SK-N-SH (cell line): ENCODE results near the gene SRSF10. TPM values are rescaled to one million over a fixed set of nuclear protein-coding genes. Genes with fewer than 3 reads are reported as not detected.

Experiments used
- CTCF ChIA-PET: fragments of 300-600, 350-600 bp; formaldehyde crosslinking; extraction: SDS; loops from one replicate; lab custom pipeline; 2021; lab: Yijun Ruan, JAX
- POLR2A ChIA-PET: fragments of 350-600 bp; sonication (Branson Sonifier 250); formaldehyde crosslinking; extraction: SDS; loops from one replicate; lab custom pipeline; 2020; ENCODE audit warnings: antibody characterized with exemption, inconsistent platforms; lab: Yijun Ruan, JAX
- DNase-seq: peaks from one replicate; pipeline ENCODE4 v3.0.0; 2012
- H2AFZ ChIP-seq: fragments of 200-600 bp; sonication (generic); 2 replicates; pipeline ENCODE4 v1.8.1; 2016; ENCODE audit warnings: antibody characterized with exemption, mild to moderate bottlenecking, low read depth
- H3F3A ChIP-seq: fragments of 200-600 bp; sonication (generic); replicated peaks from 2 replicates; pipeline ENCODE3; 2016; ENCODE audit warnings: antibody characterized with exemption, mild to moderate bottlenecking; ENCODE audit not compliant: insufficient read depth
- H3K27ac ChIP-seq, 2 experiments: fragments of 200-500 bp in 1 of 2; fragments of 200-600 bp in 1 of 2; sonication (Bioruptor generic) in 1 of 2; sonication (generic), shearing (Covaris generic) in 1 of 2; 2 replicates each; pipeline versions ENCODE4 v1.5.1 to v1.6.1; 2014 to 2016; ENCODE audit warnings: low read depth in 2 of 2, inconsistent platforms in 1 of 2, low read length in 1 of 2, mild to moderate bottlenecking in 1 of 2, mixed read lengths in 1 of 2
- H3K27me3 ChIP-seq: fragments of 200-600 bp; sonication (generic), shearing (Covaris generic); 2 replicates; pipeline ENCODE4 v1.6.1; 2016; ENCODE audit warnings: mixed run types; ENCODE audit not compliant: insufficient read depth
- H3K36me3 ChIP-seq, 2 experiments: fragments of 200-500 bp in 1 of 2; fragments of 200-600 bp in 1 of 2; sonication (Bioruptor generic) in 1 of 2; sonication (generic) in 1 of 2; replicated peaks in 1 of 2; 2 replicates each; pipeline versions ENCODE3 to v1.5.1; 2014 to 2016; ENCODE audit warnings: low read length in 1 of 2, mild to moderate bottlenecking in 1 of 2; ENCODE audit not compliant: insufficient read depth in 2 of 2, control insufficient read depth in 1 of 2
- H3K4me1 ChIP-seq, 2 experiments: fragments of 200-500 bp in 1 of 2; fragments of 200-600 bp in 1 of 2; sonication (Bioruptor generic) in 1 of 2; sonication (generic), shearing (Covaris generic) in 1 of 2; 2 replicates each; pipeline versions ENCODE4 v1.5.1 to v1.6.1; 2014 to 2016; ENCODE audit warnings: low read depth in 1 of 2, low read length in 1 of 2, mixed run types in 1 of 2; ENCODE audit not compliant: insufficient read depth in 2 of 2, control insufficient read depth in 1 of 2
- H3K4me2 ChIP-seq: fragments of 200-600 bp; sonication (generic), shearing (Covaris generic); 2 replicates; pipeline ENCODE4 v1.6.1; 2017; ENCODE audit warnings: mixed run types
- H3K4me3 ChIP-seq, 2 experiments: fragments of 200-500 bp in 1 of 2; fragments of 200-600 bp in 1 of 2; sonication (Bioruptor generic) in 1 of 2; sonication (generic), shearing (Covaris generic) in 1 of 2; 2 replicates each; pipeline versions ENCODE4 v1.5.1 to v1.8.1; 2014 to 2016; ENCODE audit warnings: low read depth in 2 of 2, inconsistent platforms in 1 of 2, low read length in 1 of 2, mild to moderate bottlenecking in 1 of 2, mixed read lengths in 1 of 2, moderate library complexity in 1 of 2
- H3K79me2 ChIP-seq: fragments of 200-600 bp; sonication (generic); 2 replicates; pipeline ENCODE4 v1.8.1; 2017; ENCODE audit warnings: mild to moderate bottlenecking; ENCODE audit not compliant: insufficient read depth
- H3K9ac ChIP-seq: fragments of 200-600 bp; sonication (generic); 2 replicates; pipeline ENCODE4 v1.6.1; 2017; ENCODE audit warnings: mixed run types
- H3K9me2 ChIP-seq: fragments of 200-600 bp; sonication (generic); 2 replicates; pipeline ENCODE4 v1.6.1; 2017; ENCODE audit warnings: mixed run types
- H3K9me3 ChIP-seq: fragments of 200-600 bp; sonication (generic); 2 replicates; pipeline ENCODE4 v1.6.1; 2017; ENCODE audit warnings: mixed run types, mild to moderate bottlenecking, moderate library complexity
- H4K20me1 ChIP-seq: fragments of 200-600 bp; sonication (generic); 2 replicates; pipeline ENCODE4 v1.6.1; 2017; ENCODE audit warnings: mild to moderate bottlenecking, mixed run types; ENCODE audit not compliant: insufficient read depth
- CHD2 ChIP-seq: fragments of 150-350 bp; IDR thresholded peaks from 2 replicates; pipeline ENCODE4 v1.6.1; 2018; ENCODE audit warnings: low read length; ENCODE audit not compliant: partially characterized antibody
- FOXJ3 ChIP-seq: sonication (generic); formaldehyde crosslinking; IDR thresholded peaks from 2 replicates; pipeline ENCODE4 v1.5.1; 2020; ENCODE audit warnings: mild to moderate bottlenecking, missing genetic modification reagents
- FOXM1 ChIP-seq: IDR thresholded peaks from 2 replicates; pipeline ENCODE4 v1.4.0; 2012; ENCODE audit warnings: low read depth, mild to moderate bottlenecking
- GABPA ChIP-seq: IDR thresholded peaks from 2 replicates; pipeline ENCODE4 v1.4.0; 2012; ENCODE audit warnings: low read depth, mild to moderate bottlenecking
- JUND ChIP-seq: IDR thresholded peaks from 2 replicates; pipeline ENCODE4 v1.4.0; 2012
- MXI1 ChIP-seq: IDR thresholded peaks from 2 replicates; pipeline ENCODE4 v1.6.1; 2012; ENCODE audit warnings: mild to moderate bottlenecking, low read depth, low read length, improper control_type of control experiment
- RCOR1 ChIP-seq: fragments of 150-350 bp; IDR thresholded peaks from 2 replicates; pipeline ENCODE4 v1.6.1; 2017; ENCODE audit warnings: antibody characterized with exemption, low read length
- SIN3A ChIP-seq: IDR thresholded peaks from 2 replicates; pipeline ENCODE4 v1.6.1; 2012; ENCODE audit warnings: low read depth, mild to moderate bottlenecking, low read length, moderate library complexity, borderline replicate concordance
- SMC3 ChIP-seq: IDR thresholded peaks from 2 replicates; pipeline ENCODE4 v1.6.1; 2012; ENCODE audit warnings: low read depth, low read length, improper control_type of control experiment
- TAF1 ChIP-seq: IDR thresholded peaks from 2 replicates; pipeline ENCODE4 v1.6.1; 2012; ENCODE audit warnings: low read depth, mild to moderate bottlenecking, low read length, moderate library complexity, borderline replicate concordance
- YY1 ChIP-seq: IDR thresholded peaks from 2 replicates; pipeline ENCODE4 v1.4.0; 2012; ENCODE audit warnings: low read depth, mild to moderate bottlenecking
- WGBS: methylation state at CpG from one replicate; pipeline ENCODE4 v1.1.6; 2017; ENCODE audit warnings: low lambda C conversion rate; 5-methylcytosine and 5-hydroxymethylcytosine counted together
- polyA plus RNA-seq, 3 experiments: library from polyadenylated mRNA; depleted of rRNA; stranded (reverse); fragments of >200 nt; gene quantifications; 2 replicates each; pipeline ENCODE4 v1.2.3, GENCODE V29; 2012
- TF ChIP-seq, protein P1 (sequence below): IDR thresholded peaks from 2 replicates; pipeline ENCODE4; 2012
- TF ChIP-seq, protein P2 (sequence below): fragments of 150-350 bp; IDR thresholded peaks from 2 replicates; pipeline ENCODE4 v1.6.1; 2017; ENCODE audit warnings: antibody characterized with exemption, low read length, low read depth, borderline replicate concordance
- TF ChIP-seq, protein P3 (sequence below): fragments of 200-600 bp; sonication (generic); IDR thresholded peaks from 2 replicates; pipeline ENCODE4 v1.6.1; 2017; ENCODE audit warnings: antibody characterized with exemption, mild to moderate bottlenecking, moderate library complexity
- TF ChIP-seq, protein P4 (sequence below): IDR thresholded peaks from 2 replicates; pipeline ENCODE4 v1.4.0; 2012; ENCODE audit warnings: low read depth, borderline replicate concordance

Gene SRSF10
- polyA plus RNA-seq, 1 of the 3 experiments (the other 2 are of a cell fraction): 79.8 TPM

DNA sequence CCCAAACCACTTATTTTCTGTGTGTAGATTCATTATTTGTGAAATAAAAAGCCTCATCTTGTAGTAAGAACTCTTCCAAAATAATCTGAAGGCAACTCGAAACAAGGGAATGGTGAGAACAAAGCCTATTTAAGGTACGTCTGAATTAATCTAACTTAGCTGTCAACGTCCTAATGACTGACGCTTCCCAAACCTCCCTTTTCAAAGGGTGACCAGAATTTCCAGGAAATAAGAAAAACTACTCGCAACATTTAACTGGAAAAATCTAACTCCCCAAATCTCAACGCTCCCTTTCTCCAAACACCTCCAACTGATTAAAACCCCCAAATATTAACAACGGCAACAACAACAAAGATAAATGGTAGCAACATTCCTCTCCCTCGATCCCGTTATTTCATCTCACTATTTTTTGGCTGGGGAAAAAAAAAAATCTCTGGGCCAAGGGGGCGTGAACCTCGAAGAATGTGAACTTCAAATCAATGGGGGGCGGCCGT, 693 bp downstream of the SRSF10 start:
- H3K79me2 ChIP-seq: peaks cover 57% of the 10 kb centered on the region
- no peaks in the 10 kb centered on the region for H3K9me2 ChIP-seq
- H3K4me3 ChIP-seq: peak overlapping the region; percentile 74 to 90
- DNase-seq: no peak
- CTCF ChIA-PET: interaction anchor here (0.9 to 1.0 kb wide), 2 partner anchors 11 to 208 kb away, joined by 3 read pairs; no protein-coding TSS in a partner anchor
- peaks cover 15 to 19% of the 10 kb centered on the region in 2 experiments; a peak in 3 of 4 replicates for H3K4me1 ChIP-seq
- H3F3A ChIP-seq: peaks cover 16% of the 10 kb centered on the region
- POLR2A ChIA-PET: interaction anchor here (2.1 kb wide), 1 partner anchor 20 kb away, joined by 7 read pairs; the partner anchor contains the start of gene PNRC2
- no peaks in the 10 kb centered on the region; the same call in 1 of the 2 replicates for H3K9me3 ChIP-seq
- 1% methylated on average over 13 of the region's 13 CpGs for WGBS
- H2AFZ ChIP-seq: no peak overlapping the region
- peaks cover 33 to 39% of the 10 kb centered on the region in 2 experiments for H3K36me3 ChIP-seq
- H3K4me2 ChIP-seq: peak overlapping the region; percentile 81
- H4K20me1 ChIP-seq: peaks cover 50% of the 10 kb centered on the region
- peak overlapping the region; percentile 83 to 97 for H3K27ac ChIP-seq
- H3K9ac ChIP-seq: peak overlapping the region; percentile 99
- H3K27me3 ChIP-seq: no peaks in the 10 kb centered on the region
- no peak for TF ChIP-seq TAF1
- TF ChIP-seq, protein P1, sequence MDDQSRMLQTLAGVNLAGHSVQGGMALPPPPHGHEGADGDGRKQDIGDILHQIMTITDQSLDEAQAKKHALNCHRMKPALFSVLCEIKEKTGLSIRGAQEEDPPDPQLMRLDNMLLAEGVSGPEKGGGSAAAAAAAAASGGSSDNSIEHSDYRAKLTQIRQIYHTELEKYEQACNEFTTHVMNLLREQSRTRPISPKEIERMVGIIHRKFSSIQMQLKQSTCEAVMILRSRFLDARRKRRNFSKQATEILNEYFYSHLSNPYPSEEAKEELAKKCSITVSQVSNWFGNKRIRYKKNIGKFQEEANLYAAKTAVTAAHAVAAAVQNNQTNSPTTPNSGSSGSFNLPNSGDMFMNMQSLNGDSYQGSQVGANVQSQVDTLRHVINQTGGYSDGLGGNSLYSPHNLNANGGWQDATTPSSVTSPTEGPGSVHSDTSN: peak; percentile 55

DNA sequence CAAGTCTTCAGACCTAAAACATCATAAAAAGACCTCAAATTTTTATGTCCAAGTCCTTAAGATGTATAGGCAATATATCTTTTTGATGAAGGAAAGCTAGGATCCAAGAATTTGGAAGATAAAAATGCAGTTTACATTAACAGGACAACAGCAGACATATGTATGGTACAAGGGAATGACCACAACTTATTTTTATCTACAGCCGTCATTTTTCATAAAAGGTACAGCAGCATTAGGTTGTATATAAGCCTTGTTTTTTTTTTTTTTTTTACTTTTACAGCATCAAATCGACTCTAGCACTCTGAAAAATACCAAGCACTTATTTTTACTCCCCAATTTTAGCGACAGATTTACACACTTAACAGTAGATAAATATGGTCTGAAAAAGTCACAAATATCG, 1.3 kb downstream of the SRSF10 start:
- Histone ChIP-seq H3K27ac (peak overlapping the region in 1 of 2 experiments; percentile 97), H3K9ac (peak overlapping the region; percentile 99), H3K9me3 (no peaks in the 10 kb centered on the region; the same call in 1 of the 2 replicates), H3F3A (peaks cover 13% of the 10 kb centered on the region), H3K27me3 (no peaks in the 10 kb centered on the region), H4K20me1 (peaks cover 56% of the 10 kb centered on the region), H3K79me2 (peaks cover 63% of the 10 kb centered on the region), H3K4me3 (peak overlapping the region; percentile 74 to 90), H3K9me2 (no peaks in the 10 kb centered on the region), H3K4me1 (peaks cover 14 to 15% of the 10 kb centered on the region in 2 experiments; a peak in 3 of 4 replicates), H3K4me2 (peak overlapping the region; percentile 81), H2AFZ (no peak overlapping the region), H3K36me3 (peaks cover 33 to 45% of the 10 kb centered on the region in 2 experiments)
- CTCF ChIA-PET: no interaction called here
- POLR2A ChIA-PET: interaction anchor here (2.1 kb wide), 1 partner anchor 20 kb away, joined by 7 read pairs; the partner anchor contains the start of gene PNRC2
- 2% methylated on average over 4 of the region's 4 CpGs for WGBS
- DNase-seq: no peak
- TF ChIP-seq SIN3A (no peak), CHD2 (no peak), GABPA (no peak), JUND (no peak), SMC3 (no peak), YY1 (no peak), FOXJ3 (CRISPR knock-in tag) (no peak), RCOR1 (no peak), FOXM1 (no peak), MXI1 (no peak)
- TF ChIP-seq, protein P1: no peak
- TF ChIP-seq, protein P2, sequence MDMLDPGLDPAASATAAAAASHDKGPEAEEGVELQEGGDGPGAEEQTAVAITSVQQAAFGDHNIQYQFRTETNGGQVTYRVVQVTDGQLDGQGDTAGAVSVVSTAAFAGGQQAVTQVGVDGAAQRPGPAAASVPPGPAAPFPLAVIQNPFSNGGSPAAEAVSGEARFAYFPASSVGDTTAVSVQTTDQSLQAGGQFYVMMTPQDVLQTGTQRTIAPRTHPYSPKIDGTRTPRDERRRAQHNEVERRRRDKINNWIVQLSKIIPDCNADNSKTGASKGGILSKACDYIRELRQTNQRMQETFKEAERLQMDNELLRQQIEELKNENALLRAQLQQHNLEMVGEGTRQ: no peak
- TF ChIP-seq, protein P3, sequence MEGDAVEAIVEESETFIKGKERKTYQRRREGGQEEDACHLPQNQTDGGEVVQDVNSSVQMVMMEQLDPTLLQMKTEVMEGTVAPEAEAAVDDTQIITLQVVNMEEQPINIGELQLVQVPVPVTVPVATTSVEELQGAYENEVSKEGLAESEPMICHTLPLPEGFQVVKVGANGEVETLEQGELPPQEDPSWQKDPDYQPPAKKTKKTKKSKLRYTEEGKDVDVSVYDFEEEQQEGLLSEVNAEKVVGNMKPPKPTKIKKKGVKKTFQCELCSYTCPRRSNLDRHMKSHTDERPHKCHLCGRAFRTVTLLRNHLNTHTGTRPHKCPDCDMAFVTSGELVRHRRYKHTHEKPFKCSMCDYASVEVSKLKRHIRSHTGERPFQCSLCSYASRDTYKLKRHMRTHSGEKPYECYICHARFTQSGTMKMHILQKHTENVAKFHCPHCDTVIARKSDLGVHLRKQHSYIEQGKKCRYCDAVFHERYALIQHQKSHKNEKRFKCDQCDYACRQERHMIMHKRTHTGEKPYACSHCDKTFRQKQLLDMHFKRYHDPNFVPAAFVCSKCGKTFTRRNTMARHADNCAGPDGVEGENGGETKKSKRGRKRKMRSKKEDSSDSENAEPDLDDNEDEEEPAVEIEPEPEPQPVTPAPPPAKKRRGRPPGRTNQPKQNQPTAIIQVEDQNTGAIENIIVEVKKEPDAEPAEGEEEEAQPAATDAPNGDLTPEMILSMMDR: no peak
- TF ChIP-seq, protein P4, sequence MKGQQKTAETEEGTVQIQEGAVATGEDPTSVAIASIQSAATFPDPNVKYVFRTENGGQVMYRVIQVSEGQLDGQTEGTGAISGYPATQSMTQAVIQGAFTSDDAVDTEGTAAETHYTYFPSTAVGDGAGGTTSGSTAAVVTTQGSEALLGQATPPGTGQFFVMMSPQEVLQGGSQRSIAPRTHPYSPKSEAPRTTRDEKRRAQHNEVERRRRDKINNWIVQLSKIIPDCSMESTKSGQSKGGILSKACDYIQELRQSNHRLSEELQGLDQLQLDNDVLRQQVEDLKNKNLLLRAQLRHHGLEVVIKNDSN: no peak
